Fibroblast of lung (primary cell): ENCODE measurements around the gene C11orf58.

ENCODE experiments used
- EZH2 ChIP-seq: IDR thresholded peaks from 2 replicates; pipeline ENCODE4 v1.5.1; 2012; ENCODE audit warnings: low read length, control low read depth, mild to moderate bottlenecking; ENCODE audit errors: missing control alignments
- TF ChIP-seq, protein P1 (sequence below), 2 donors: IDR thresholded peaks in 1 of 2; conservative IDR thresholded peaks in 1 of 2; 1 replicate in 1 of 2; 2 replicates in 1 of 2; pipeline ENCODE4 v1.5.1; 2011 to 2012; ENCODE audit warnings: low read length in 2 of 2, control low read depth in 1 of 2, inconsistent platforms in 1 of 2, low read depth in 1 of 2, mild to moderate bottlenecking in 1 of 2

DNA sequence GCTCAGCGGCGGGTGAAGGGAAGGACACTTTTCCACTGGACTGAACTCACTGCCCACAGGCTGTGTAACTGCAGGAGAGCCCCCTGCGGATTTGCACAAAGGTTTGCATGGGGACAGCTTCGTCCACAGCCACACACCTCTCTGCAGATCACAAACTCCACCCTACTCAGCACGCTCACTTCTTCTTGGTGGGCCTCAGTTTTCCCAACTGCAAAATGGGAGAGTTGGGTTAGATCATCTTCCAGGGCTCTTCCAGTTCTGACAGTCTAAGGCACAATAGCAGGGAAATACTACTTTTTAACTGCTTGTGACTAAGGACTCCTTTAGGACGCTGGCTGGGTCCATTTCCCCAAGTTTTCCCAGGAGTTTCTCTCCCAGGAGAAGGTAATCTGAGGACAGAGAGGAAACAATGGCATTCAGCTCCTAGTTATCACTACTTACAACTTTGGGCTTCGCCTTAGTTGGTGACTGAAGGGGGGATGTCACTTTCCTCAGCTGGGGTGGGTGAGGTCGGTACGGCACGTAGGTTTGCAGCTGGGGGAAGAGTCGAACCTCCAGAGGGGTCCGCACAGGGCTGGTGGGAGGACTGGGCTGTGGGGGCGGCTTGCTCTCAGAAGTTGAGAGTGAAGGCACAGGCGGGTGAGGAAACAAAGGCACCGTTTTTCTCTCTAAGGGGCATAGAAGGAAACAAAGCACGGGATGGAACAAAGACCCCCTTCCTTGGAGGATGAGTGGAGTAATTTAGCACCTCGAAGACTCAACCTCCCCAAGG, 55.8 kb downstream of the C11orf58 start:
- TF ChIP-seq, protein P1, sequence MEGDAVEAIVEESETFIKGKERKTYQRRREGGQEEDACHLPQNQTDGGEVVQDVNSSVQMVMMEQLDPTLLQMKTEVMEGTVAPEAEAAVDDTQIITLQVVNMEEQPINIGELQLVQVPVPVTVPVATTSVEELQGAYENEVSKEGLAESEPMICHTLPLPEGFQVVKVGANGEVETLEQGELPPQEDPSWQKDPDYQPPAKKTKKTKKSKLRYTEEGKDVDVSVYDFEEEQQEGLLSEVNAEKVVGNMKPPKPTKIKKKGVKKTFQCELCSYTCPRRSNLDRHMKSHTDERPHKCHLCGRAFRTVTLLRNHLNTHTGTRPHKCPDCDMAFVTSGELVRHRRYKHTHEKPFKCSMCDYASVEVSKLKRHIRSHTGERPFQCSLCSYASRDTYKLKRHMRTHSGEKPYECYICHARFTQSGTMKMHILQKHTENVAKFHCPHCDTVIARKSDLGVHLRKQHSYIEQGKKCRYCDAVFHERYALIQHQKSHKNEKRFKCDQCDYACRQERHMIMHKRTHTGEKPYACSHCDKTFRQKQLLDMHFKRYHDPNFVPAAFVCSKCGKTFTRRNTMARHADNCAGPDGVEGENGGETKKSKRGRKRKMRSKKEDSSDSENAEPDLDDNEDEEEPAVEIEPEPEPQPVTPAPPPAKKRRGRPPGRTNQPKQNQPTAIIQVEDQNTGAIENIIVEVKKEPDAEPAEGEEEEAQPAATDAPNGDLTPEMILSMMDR (conservative IDR thresholded peaks at IDR 0.05 in 1 of 2, IDR thresholded peaks at IDR 0.05 in 1 of 2; ENCODE audit: low read depth in 1 of 2, low read length in 2 of 2): no peak
- no peak for TF ChIP-seq EZH2
